Measurements from ENCODE around the gene KLHL42.

GRCh38 chr12:27771481-27772327 is 8.3 kb upstream of the KLHL42 start:
- TF ChIP-seq POLR2A (IDR thresholded peaks at IDR 0.05) (no peak), CTCF (IDR thresholded peaks at IDR 0.05) (no peak)

All from Peyer's patch (tissue), 4 donors.